Mucosa of descending colon (tissue), 3 donors: ENCODE measurements around the gene SURF1. TPM values are rescaled to one million over a fixed set of nuclear protein-coding genes. Genes with fewer than 3 reads are reported as not detected.

ENCODE experiments used
- ATAC-seq: fragments of 200-7000 bp; cut with Tn5 transposase; one replicate; pipeline ENCODE4 v1.9.1; 2020; ENCODE audit warnings: mild to moderate bottlenecking, moderate library complexity
- DNase-seq, 3 donors: peaks; one replicate each; pipeline ENCODE4 v3.0.0-alpha.2; 2020
- H3K36me3 ChIP-seq: fragments of 200-600 bp; one replicate; pipeline ENCODE4 v1.8.0; 2021; ENCODE audit warnings: low read depth, mild to moderate bottlenecking
- H3K4me1 ChIP-seq: fragments of 200-600 bp; one replicate; pipeline ENCODE4 v1.8.0; 2021; ENCODE audit warnings: low read depth, mild to moderate bottlenecking
- H3K4me3 ChIP-seq: fragments of 200-600 bp; one replicate; pipeline ENCODE4 v1.8.0; 2021; ENCODE audit warnings: mild to moderate bottlenecking
- H3K9me3 ChIP-seq: fragments of 200-600 bp; one replicate; pipeline ENCODE4 v1.8.0; 2021; ENCODE audit warnings: mild to moderate bottlenecking
- intact Hi-C, 2 donors: fragments of 100-400 bp; cut with DNase I in 1 of 2; cut with micrococcal nuclease in 1 of 2; formaldehyde crosslinking; loops; one replicate each; pipeline versions ENCODE4 v1.11.0 to v1.11.1; 2022; cut with DNase I, micrococcal nuclease
- total RNA-seq, 3 donors: library from RNA; stranded (reverse); fragmentation: NEBNext Ultra II Directional in 2 of 3; extraction: Animal tissue kit (Norgen Biotek cat#: 25700) in 2 of 3; gene quantifications; one replicate each; pipeline versions ENCODE4 v1.2.1 to v1.2.4, GENCODE V29; 2021 to 2023
- TF ChIP-seq, protein P1 (sequence below): fragments of 200-600 bp; IDR thresholded peaks from one replicate; pipeline ENCODE4 v1.8.0; 2022; ENCODE audit warnings: antibody characterized with exemption, mild to moderate bottlenecking
- donor health status: DM: no; HTN: no; CAD: no; lungs with moderate emphysema.
- donor health status: DM: no; HTN: no; CAD: no.
- donor health status: DM: no; HTN: yes; CAD: no.

The SURF1 gene
- total RNA-seq, 3 donors from 2014 or later: 45.4 to 63.0 (median 52.2) TPM

- no peak for ATAC-seq
- TF ChIP-seq, protein P1, sequence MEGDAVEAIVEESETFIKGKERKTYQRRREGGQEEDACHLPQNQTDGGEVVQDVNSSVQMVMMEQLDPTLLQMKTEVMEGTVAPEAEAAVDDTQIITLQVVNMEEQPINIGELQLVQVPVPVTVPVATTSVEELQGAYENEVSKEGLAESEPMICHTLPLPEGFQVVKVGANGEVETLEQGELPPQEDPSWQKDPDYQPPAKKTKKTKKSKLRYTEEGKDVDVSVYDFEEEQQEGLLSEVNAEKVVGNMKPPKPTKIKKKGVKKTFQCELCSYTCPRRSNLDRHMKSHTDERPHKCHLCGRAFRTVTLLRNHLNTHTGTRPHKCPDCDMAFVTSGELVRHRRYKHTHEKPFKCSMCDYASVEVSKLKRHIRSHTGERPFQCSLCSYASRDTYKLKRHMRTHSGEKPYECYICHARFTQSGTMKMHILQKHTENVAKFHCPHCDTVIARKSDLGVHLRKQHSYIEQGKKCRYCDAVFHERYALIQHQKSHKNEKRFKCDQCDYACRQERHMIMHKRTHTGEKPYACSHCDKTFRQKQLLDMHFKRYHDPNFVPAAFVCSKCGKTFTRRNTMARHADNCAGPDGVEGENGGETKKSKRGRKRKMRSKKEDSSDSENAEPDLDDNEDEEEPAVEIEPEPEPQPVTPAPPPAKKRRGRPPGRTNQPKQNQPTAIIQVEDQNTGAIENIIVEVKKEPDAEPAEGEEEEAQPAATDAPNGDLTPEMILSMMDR: no peak
- no peak overlapping the region for H3K4me3 ChIP-seq
- no peak for DNase-seq
- no peaks in the 10 kb centered on the region for H3K9me3 ChIP-seq
- H3K4me1 ChIP-seq: no peaks in the 10 kb centered on the region
- H3K36me3 ChIP-seq: no peaks in the 10 kb centered on the region
- intact Hi-C loops: no loop called here
Measured at GRCh38 chr9:133387680-133388079, 31.4 kb upstream of the SURF1 start.

GRCh38 chr9:133386338-133386737, 30.1 kb upstream of the SURF1 start:
- no peak overlapping the region for H3K4me3 ChIP-seq
- TF ChIP-seq, protein P1: no peak
- ATAC-seq (no peak), DNase-seq (peak in 1 of 3 donors; percentile 11)
- no peaks in the 10 kb centered on the region for H3K36me3 ChIP-seq
- intact Hi-C loops: no loop called here
- H3K9me3 ChIP-seq: no peaks in the 10 kb centered on the region
- H3K4me1 ChIP-seq: no peaks in the 10 kb centered on the region

DNA sequence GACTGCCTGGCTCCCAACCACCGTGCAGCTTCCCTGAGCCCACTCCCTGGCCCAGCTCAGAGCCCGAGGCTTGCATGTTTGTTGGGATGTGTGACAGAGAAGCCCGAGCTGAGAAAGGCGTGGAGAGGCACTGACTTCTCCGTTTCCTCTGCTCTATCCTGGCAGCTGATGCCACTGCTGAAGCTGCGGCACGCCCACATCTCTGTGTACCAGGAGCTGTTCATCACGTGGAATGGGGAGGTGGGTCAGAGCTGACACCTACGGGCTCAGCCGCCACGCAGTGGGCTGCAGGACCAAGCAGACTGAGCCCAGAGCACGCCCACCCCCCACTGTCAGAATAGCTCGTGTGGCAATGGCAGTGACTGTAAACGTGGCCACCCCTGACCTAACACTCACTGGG, 29.2 kb upstream of the SURF1 start:
- TF ChIP-seq, protein P1: no peak
- Histone ChIP-seq H3K9me3 (no peaks in the 10 kb centered on the region), H3K4me3 (no peak overlapping the region), H3K36me3 (no peaks in the 10 kb centered on the region), H3K4me1 (no peaks in the 10 kb centered on the region)
- no peak for ATAC-seq
- DNase-seq: no peak
- intact Hi-C loops: no loop called here

DNA sequence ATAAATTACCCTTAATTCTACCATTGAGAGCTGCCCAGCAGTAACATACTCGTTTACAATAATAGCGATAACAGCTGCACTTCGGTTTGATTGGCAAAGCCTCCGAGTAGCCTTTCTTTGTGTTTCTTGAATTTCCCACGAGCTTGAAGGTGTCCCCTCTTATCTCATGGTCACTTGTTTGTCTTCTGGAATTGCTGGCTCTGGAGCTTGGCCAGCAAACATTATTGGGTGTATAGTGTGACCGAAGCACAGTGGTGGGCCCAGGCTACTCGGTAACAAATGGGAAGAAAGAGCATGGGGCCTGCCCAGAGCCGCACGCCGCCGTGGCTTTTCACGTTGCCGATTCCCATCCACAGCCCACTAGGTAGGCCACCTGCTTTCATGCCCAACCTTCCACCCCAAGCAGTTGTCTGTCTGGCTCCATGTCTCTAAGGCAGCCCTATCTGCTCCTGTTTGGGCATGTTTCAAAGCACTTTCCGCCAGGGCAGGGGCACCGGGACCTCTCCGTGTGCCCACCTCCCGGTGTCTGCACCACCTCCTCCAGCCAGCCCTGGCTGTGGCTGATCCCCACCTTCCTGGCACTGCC, 28.5 kb upstream of the SURF1 start:
- no peaks in the 10 kb centered on the region for H3K9me3 ChIP-seq
- TF ChIP-seq, protein P1: no peak
- H3K4me1 ChIP-seq: no peaks in the 10 kb centered on the region
- intact Hi-C loops: no loop called here
- no peaks in the 10 kb centered on the region for H3K36me3 ChIP-seq
- H3K4me3 ChIP-seq: no peak overlapping the region
- ATAC-seq: no peak
- no peak for DNase-seq

DNA sequence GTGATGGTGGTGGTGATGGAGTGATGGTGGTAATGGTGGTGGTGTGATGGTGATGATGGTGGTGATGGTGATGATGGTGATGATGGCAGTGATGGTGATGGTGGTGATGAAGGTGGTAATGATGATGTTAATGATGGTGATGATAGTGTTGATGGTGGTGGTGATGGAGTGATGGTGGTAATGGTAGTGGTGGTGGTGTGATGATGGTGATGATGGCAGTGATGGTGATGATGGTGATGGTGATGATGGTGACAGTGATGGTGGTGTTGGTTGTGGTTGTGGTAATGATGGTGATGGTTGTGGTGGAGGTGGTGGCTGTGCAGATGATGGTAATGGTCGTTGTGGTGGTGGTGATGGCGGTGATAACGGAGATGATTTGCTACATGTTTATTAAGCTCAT, 27.2 kb upstream of the SURF1 start:
- no peak for DNase-seq
- TF ChIP-seq, protein P1: no peak
- intact Hi-C loops: no loop called here

More for the DNA sequence above, 27.2 kb upstream of the SURF1 start:
- Histone ChIP-seq H3K36me3 (no peaks in the 10 kb centered on the region), H3K4me3 (no peak overlapping the region), H3K9me3 (no peaks in the 10 kb centered on the region), H3K4me1 (no peaks in the 10 kb centered on the region)
- no peak for ATAC-seq
